NCI-H345 treated with DMSO at 0.1 percent for 48 hours (cell line): ENCODE measurements around the gene PFDN6.
A peak's percentile ranks its signal among the peaks of the same experiment; 100 is the strongest.

Experiments used
- DNase-seq: peaks from one replicate; lab custom pipeline; 2025; ENCODE audit not compliant: unreplicated experiment; lab: John Stamatoyannopoulos, UW

PFDN6 gene

GRCh38 chr6:33294086-33294823, 4.9 kb downstream of the PFDN6 start:
- DNase-seq, result no peak

GRCh38 chr6:33295621-33296369, 6.4 kb downstream of the PFDN6 start:
- no peak for DNase-seq

- DNase-seq, result no peak
Measured at GRCh38 chr6:33296797-33297405, 7.5 kb downstream of the PFDN6 start.

GRCh38 chr6:33297406-33297955, 8.1 kb downstream of the PFDN6 start:
- no peak for DNase-seq

GRCh38 chr6:33297956-33298772, 8.8 kb downstream of the PFDN6 start:
- no peak for DNase-seq

- DNase-seq, result peak; percentile 5
Measured at GRCh38 chr6:33298773-33299236, 9.4 kb downstream of the PFDN6 start, which contains the start of gene RGL2. Gene RGL2, minus strand, starts transcription at chr6:33298942. Its CDS starts 332 bp downstream, at chr6:33298610.

- peak; percentile 83 for DNase-seq
Measured at GRCh38 chr6:33299237-33299944, 10.0 kb downstream of the PFDN6 start.

- DNase-seq, result no peak
Measured at GRCh38 chr6:33301877-33302276, 12.5 kb downstream of the PFDN6 start.

GRCh38 chr6:33304216-33304615, 14.8 kb downstream of the PFDN6 start:
- DNase-seq, result no peak

- DNase-seq, result no peak
Measured at GRCh38 chr6:33305052-33305451, 15.7 kb downstream of the PFDN6 start.

- DNase-seq, result no peak
Measured at GRCh38 chr6:33306356-33306755, 17.0 kb downstream of the PFDN6 start.

GRCh38 chr6:33312361-33313104, 23.1 kb downstream of the PFDN6 start:
- peak; percentile 75 for DNase-seq

GRCh38 chr6:33313105-33313708, 23.8 kb downstream of the PFDN6 start:
- DNase-seq, result peak; percentile 36

- DNase-seq, result peak; percentile 36
Measured at GRCh38 chr6:33313709-33314514, 24.5 kb downstream of the PFDN6 start, which contains the start of gene TAPBP. Gene TAPBP, minus strand, starts transcription at chr6:33314078. Its CDS starts 37 bp downstream, at chr6:33314041.

- peak; percentile 21 for DNase-seq
Measured at GRCh38 chr6:33314515-33314942, 25.1 kb downstream of the PFDN6 start.

- DNase-seq, result no peak
Measured at GRCh38 chr6:33314943-33315792, 25.8 kb downstream of the PFDN6 start.
